OCI-LY3 (cell line): ENCODE data around the gene PARP12.

ENCODE experiments used
- CTCF ChIP-seq: fragments of 200-600, 300-600 bp; sonication (generic); IDR thresholded peaks from 2 replicates; pipeline ENCODE4 v1.5.1; 2014; ENCODE audit warnings: antibody characterized with exemption, low read length, low read depth
- EZH2phosphoT487 ChIP-seq: fragments of 200-600 bp; shearing (Covaris generic); IDR thresholded peaks from 2 replicates; pipeline ENCODE4 v1.6.1; 2018; ENCODE audit warnings: antibody characterized with exemption, mixed run types, low read depth

- TF ChIP-seq CTCF (no peak), EZH2phosphoT487 (no peak)
Observed at GRCh38 chr7:140060788-140061606, 1.8 kb downstream of the PARP12 start.
